Adipocyte (in vitro differentiated cells): ENCODE data around the gene SLC7A10.
A peak's percentile ranks its signal among the peaks of the same experiment; 100 is the strongest.
"Not testable (repeated sequence)": the region's sequence is repeated elsewhere in the genome, so short reads cannot be mapped to it uniquely, and the experiment has no call there.

Source experiments
- DNase-seq: peaks from one replicate; pipeline ENCODE4 v3.0.0-alpha.2; 2015; ENCODE audit warnings: low read depth
- H3K27me3 ChIP-seq: replicated peaks from 2 replicates; pipeline ENCODE4 v1.7.0; 2013; ENCODE audit warnings: mild to moderate bottlenecking, low read length, moderate library complexity; ENCODE audit not compliant: control insufficient read depth, insufficient read depth
- H3K36me3 ChIP-seq: 2 replicates; pipeline ENCODE4 v1.7.0; 2013; ENCODE audit warnings: low read length, mild to moderate bottlenecking, moderate library complexity; ENCODE audit not compliant: control insufficient read depth, insufficient read depth, severe bottlenecking
- H3K4me1 ChIP-seq: 2 replicates; pipeline ENCODE4 v1.7.0; 2013; ENCODE audit warnings: mild to moderate bottlenecking, low read length, moderate library complexity; ENCODE audit not compliant: control insufficient read depth, insufficient read depth
- H3K4me3 ChIP-seq: 2 replicates; pipeline ENCODE4 v1.7.0; 2013; ENCODE audit warnings: mild to moderate bottlenecking, low read length, moderate library complexity
- H3K9ac ChIP-seq: 2 replicates; pipeline ENCODE4 v1.7.0; 2013; ENCODE audit warnings: mild to moderate bottlenecking, low read length, moderate library complexity
- H3K9me3 ChIP-seq: 2 replicates; pipeline ENCODE4 v1.7.0; 2013; ENCODE audit warnings: mild to moderate bottlenecking, low read length, moderate library complexity; ENCODE audit not compliant: control insufficient read depth

The SLC7A10 gene

GRCh38 chr19:33196446-33197193, 29.0 kb downstream of the SLC7A10 start:
- H3K9ac ChIP-seq: no peak overlapping the region
- H3K4me3 ChIP-seq: no peak overlapping the region
- peaks cover 16% of the 10 kb centered on the region for H3K36me3 ChIP-seq
- peaks cover 13% of the 10 kb centered on the region for H3K27me3 ChIP-seq
- H3K4me1 ChIP-seq: peaks cover 8% of the 10 kb centered on the region
- H3K9me3 ChIP-seq: no peaks in the 10 kb centered on the region
- no peak for DNase-seq

GRCh38 chr19:33195645-33196347, 29.9 kb downstream of the SLC7A10 start:
- no peak for DNase-seq
- Histone ChIP-seq H3K36me3 (peaks cover 16% of the 10 kb centered on the region), H3K4me1 (peaks cover 8% of the 10 kb centered on the region), H3K9ac (peak overlapping the region; percentile 80), H3K9me3 (no peaks in the 10 kb centered on the region), H3K4me3 (peak overlapping the region; percentile 80), H3K27me3 (peaks cover 13% of the 10 kb centered on the region)

GRCh38 chr19:33194886-33195644, 30.6 kb downstream of the SLC7A10 start:
- Histone ChIP-seq H3K9ac (peak overlapping the region; percentile 80), H3K36me3 (peaks cover 16% of the 10 kb centered on the region), H3K4me3 (peak overlapping the region; percentile 80), H3K4me1 (peaks cover 8% of the 10 kb centered on the region), H3K27me3 (peaks cover 13% of the 10 kb centered on the region), H3K9me3 (no peaks in the 10 kb centered on the region)
- peak; percentile 66 for DNase-seq

GRCh38 chr19:33194532-33194885, 31.1 kb downstream of the SLC7A10 start:
- peak overlapping the region; percentile 80 for H3K4me3 ChIP-seq
- peak; percentile 64 for DNase-seq

GRCh38 chr19:33193865-33194362, 31.7 kb downstream of the SLC7A10 start, which contains the start of gene LRP3:
Gene LRP3 (plus strand): TSS chr19:33194330. CDS start chr19:33194786, 456 bp downstream.
- H3K4me3 ChIP-seq: peak within 1 kb of the TSS; percentile 80
- peak within 1 kb of the TSS; percentile 80 for H3K9ac ChIP-seq
- H3K9me3 ChIP-seq: no peaks in the 10 kb centered on the region
- peak; percentile 81 for DNase-seq
- H3K36me3 ChIP-seq: peaks cover 14% of the 10 kb centered on the region
- peaks cover 13% of the 10 kb centered on the region for H3K27me3 ChIP-seq
- H3K4me1 ChIP-seq: peaks cover 8% of the 10 kb centered on the region

More at GRCh38 chr19:33194532-33194885, 31.1 kb downstream of the SLC7A10 start:
- H3K9ac ChIP-seq: peak overlapping the region; percentile 80
- H3K9me3 ChIP-seq: no peaks in the 10 kb centered on the region
- H3K4me1 ChIP-seq: peaks cover 8% of the 10 kb centered on the region
- H3K36me3 ChIP-seq: peaks cover 16% of the 10 kb centered on the region
- H3K27me3 ChIP-seq: peaks cover 13% of the 10 kb centered on the region

GRCh38 chr19:33193269-33193864, 32.3 kb downstream of the SLC7A10 start:
- no peaks in the 10 kb centered on the region for H3K9me3 ChIP-seq
- H3K4me3 ChIP-seq: peak overlapping the region; percentile 33
- no peak for DNase-seq
- peaks cover 13% of the 10 kb centered on the region for H3K27me3 ChIP-seq
- peaks cover 12% of the 10 kb centered on the region for H3K36me3 ChIP-seq
- H3K9ac ChIP-seq: no peak overlapping the region
- H3K4me1 ChIP-seq: peaks cover 8% of the 10 kb centered on the region

- Histone ChIP-seq H3K36me3 (peaks cover 4% of the 10 kb centered on the region), H3K27me3 (peaks cover 13% of the 10 kb centered on the region), H3K4me3 (no peak overlapping the region), H3K9me3 (no peaks in the 10 kb centered on the region), H3K9ac (no peak overlapping the region), H3K4me1 (peaks cover 8% of the 10 kb centered on the region)
- no peak for DNase-seq
Measured at GRCh38 chr19:33192010-33192409, 33.6 kb downstream of the SLC7A10 start.

- H3K27me3 ChIP-seq: peaks cover 13% of the 10 kb centered on the region
- H3K36me3 ChIP-seq: no peaks in the 10 kb centered on the region
- no peaks in the 10 kb centered on the region for H3K9me3 ChIP-seq
- DNase-seq: no peak
- H3K4me3 ChIP-seq: no peak overlapping the region
- no peak overlapping the region for H3K9ac ChIP-seq
- H3K4me1 ChIP-seq: peaks cover 8% of the 10 kb centered on the region
Measured at GRCh38 chr19:33191501-33191900, 34.1 kb downstream of the SLC7A10 start.

- H3K27me3 ChIP-seq: peaks cover 13% of the 10 kb centered on the region
- not testable (repeated sequence) for H3K9ac ChIP-seq, DNase-seq, H3K4me3 ChIP-seq, H3K9me3 ChIP-seq, H3K4me1 ChIP-seq, H3K36me3 ChIP-seq
Measured at GRCh38 chr19:33191092-33191491, 34.6 kb downstream of the SLC7A10 start.

GRCh38 chr19:33189453-33189852, 36.2 kb downstream of the SLC7A10 start:
- no peaks in the 10 kb centered on the region for H3K36me3 ChIP-seq

More at GRCh38 chr19:33189453-33189852, 36.2 kb downstream of the SLC7A10 start:
- Histone ChIP-seq H3K4me3 (no peak overlapping the region), H3K27me3 (peaks cover 13% of the 10 kb centered on the region), H3K4me1 (peaks cover 3% of the 10 kb centered on the region), H3K9me3 (no peaks in the 10 kb centered on the region), H3K9ac (no peak overlapping the region)
- DNase-seq: no peak
